ENCODE results near the gene MAN2B2.

DNA sequence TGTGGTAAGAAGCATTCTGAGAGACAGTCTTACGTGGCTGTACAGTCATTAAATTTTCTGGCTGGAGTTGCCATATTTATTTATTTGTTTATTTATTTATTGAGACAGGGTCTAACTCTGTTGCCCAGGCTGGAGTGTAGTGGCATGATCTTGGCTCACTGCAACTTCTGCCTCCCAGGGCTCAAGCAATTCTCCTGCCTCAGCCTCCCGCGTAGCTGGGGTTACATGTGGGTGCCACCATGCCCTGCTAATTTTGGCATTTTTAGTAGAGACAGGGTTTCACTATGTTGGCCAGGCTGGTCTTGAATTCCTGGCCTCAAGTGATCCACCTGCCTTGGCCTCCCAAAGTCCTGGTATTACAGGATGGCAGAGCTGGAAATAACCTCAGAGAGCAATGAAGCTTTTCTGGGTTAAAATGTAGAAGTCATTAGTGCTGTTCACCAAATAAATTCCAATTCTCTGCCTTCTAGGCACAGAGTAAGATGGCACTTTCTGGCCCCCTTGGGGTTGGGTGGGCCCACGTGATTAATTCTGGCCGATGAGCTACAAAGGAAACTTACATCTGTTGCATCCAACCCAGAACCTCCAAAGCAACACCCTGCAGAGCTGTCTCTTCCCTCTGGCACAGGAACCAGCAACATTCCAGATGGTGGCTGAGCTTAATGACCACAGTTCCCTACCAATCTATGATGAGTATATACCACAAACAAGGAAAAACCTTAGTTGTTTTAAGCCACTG, 70.0 kb downstream of the MAN2B2 start:
- TF ChIP-seq, protein P1, sequence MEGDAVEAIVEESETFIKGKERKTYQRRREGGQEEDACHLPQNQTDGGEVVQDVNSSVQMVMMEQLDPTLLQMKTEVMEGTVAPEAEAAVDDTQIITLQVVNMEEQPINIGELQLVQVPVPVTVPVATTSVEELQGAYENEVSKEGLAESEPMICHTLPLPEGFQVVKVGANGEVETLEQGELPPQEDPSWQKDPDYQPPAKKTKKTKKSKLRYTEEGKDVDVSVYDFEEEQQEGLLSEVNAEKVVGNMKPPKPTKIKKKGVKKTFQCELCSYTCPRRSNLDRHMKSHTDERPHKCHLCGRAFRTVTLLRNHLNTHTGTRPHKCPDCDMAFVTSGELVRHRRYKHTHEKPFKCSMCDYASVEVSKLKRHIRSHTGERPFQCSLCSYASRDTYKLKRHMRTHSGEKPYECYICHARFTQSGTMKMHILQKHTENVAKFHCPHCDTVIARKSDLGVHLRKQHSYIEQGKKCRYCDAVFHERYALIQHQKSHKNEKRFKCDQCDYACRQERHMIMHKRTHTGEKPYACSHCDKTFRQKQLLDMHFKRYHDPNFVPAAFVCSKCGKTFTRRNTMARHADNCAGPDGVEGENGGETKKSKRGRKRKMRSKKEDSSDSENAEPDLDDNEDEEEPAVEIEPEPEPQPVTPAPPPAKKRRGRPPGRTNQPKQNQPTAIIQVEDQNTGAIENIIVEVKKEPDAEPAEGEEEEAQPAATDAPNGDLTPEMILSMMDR (IDR thresholded peaks at IDR 0.05; ENCODE audit: low read length) = no peak
- TF ChIP-seq EZH2 (optimal IDR thresholded peaks at IDR 0.05; ENCODE audit: low read depth, low read length) (no peak), EZH2phosphoT487 (IDR thresholded peaks at IDR 0.05; ENCODE audit: low read length) (no peak)

Measured in MM.1S (cell line).